ENCODE measurements around the gene NHSL2. TPM values are rescaled to one million over a fixed set of nuclear protein-coding genes. Genes with fewer than 3 reads are reported as not detected.
A peak's percentile ranks its signal among the peaks of the same experiment; 100 is the strongest.

The NHSL2 gene
- total RNA-seq, 1 experiment from 2014 or later = 0.36 TPM

DNA sequence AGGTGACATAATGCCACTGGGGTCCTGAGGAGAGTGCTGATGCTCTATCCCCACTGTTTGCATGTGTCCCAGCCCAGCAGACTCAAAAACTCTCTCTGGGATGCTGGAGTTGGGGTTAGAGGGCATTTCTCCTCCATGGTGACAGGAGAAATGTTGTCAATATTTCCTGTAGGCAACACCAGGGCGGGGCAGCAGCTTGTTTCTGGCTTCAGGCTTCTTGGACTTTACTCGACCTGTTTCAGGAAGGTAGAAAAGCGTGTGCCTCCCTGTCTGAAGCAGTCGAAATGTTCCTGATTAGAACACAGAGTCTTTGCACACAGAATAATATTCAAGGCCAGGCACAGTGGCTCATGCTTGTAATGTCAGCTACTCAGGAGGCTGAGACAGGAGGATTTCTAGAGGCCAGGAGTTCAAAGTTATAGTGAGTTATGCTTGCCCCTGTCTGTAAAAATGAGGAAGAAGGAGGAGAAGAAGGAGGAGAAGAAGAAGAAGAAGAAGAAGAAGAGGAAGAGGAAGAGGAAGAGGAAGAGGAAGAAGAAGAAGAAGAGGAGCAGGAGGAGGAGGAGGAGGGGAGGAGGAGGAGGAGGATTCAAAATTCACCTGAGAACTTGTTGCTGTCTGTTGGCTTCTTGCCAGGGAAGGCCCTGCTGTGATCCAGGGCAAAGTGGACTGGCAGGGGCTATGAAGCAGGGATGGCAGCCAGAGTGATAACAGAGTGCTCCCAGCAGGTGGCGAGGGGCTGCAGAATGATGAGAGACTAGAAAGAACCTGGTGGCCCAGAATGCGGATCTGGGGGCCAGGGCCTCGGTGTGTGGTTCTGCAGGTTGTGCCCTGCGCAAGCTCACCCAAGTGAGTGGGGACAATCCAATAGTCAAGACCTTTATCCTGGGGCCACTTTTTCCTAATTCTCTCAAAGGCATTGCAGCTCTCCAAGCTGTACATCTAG is 138.1 kb downstream of the NHSL2 start:
- Histone ChIP-seq H3K4me1 (ENCODE audit: control insufficient read depth, insufficient read depth, low read length) (no peaks in the 10 kb centered on the region), H3K27me3 (ENCODE audit: control insufficient read depth, insufficient read depth, low read length) (no peaks in the 10 kb centered on the region), H3K27ac (ENCODE audit: low read length) (no peak overlapping the region), H3K36me3 (ENCODE audit: control insufficient read depth, insufficient read depth, low read length) (no peaks in the 10 kb centered on the region), H3K9me3 (ENCODE audit: control insufficient read depth, insufficient read depth, low read depth, low read length) (no peaks in the 10 kb centered on the region), H3K4me3 (ENCODE audit: low read depth in 2 of 2, low read length in 2 of 2) (no peak overlapping the region)
- BruUV-seq (replicated peaks) = no TSS peak
- no peak for DNase-seq (ENCODE audit: low read depth, low spot score)
- no peak for ATAC-seq
- in situ Hi-C loops (cut with HindIII; ENCODE audit: low pct_unique_long_range_greater_than_20kb, low sequenced_read_pairs) (no loop called here), intact Hi-C loops (cut with micrococcal nuclease; ENCODE audit: unreplicated experiment) (no loop called here)
- CTCF ChIA-PET = interaction anchor here (1.1 kb wide), 1 partner anchor 27 kb away, joined by 7 read pairs; no protein-coding TSS in a partner anchor
- no peak for TF ChIP-seq POLR2AphosphoS5 (IDR thresholded peaks at IDR 0.05; ENCODE audit: low read depth, low read length)
- TF ChIP-seq, protein P1, sequence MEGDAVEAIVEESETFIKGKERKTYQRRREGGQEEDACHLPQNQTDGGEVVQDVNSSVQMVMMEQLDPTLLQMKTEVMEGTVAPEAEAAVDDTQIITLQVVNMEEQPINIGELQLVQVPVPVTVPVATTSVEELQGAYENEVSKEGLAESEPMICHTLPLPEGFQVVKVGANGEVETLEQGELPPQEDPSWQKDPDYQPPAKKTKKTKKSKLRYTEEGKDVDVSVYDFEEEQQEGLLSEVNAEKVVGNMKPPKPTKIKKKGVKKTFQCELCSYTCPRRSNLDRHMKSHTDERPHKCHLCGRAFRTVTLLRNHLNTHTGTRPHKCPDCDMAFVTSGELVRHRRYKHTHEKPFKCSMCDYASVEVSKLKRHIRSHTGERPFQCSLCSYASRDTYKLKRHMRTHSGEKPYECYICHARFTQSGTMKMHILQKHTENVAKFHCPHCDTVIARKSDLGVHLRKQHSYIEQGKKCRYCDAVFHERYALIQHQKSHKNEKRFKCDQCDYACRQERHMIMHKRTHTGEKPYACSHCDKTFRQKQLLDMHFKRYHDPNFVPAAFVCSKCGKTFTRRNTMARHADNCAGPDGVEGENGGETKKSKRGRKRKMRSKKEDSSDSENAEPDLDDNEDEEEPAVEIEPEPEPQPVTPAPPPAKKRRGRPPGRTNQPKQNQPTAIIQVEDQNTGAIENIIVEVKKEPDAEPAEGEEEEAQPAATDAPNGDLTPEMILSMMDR (IDR thresholded peaks at IDR 0.05) = 0 out of 2 replicates have a peak, but pooled peaks have one; percentile 10
- POLR2A ChIA-PET = no interaction called here

DNA sequence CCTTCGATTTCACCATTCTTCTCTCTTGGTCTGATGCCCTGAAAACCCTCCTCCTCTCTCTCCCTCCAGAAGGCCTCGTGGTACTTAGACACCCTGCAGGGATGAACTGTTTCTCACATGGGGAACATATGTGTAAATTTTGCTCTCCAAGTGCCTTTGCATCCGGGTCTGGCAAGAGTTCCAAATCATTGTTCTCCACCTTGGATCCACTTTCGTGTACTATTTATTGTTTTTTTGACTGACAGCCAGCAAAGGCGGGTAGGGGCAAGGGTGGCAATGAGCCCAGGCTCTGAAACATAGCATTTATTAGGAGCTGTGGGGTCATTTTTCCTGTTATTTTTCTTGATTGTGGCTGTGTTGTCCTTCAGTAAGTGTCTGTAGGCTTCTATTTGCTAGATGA is 139.4 kb downstream of the NHSL2 start:
- Histone ChIP-seq H3K36me3 (ENCODE audit: control insufficient read depth, insufficient read depth, low read length) (no peaks in the 10 kb centered on the region), H3K27ac (ENCODE audit: low read length) (no peak overlapping the region), H3K4me1 (ENCODE audit: control insufficient read depth, insufficient read depth, low read length) (no peaks in the 10 kb centered on the region), H3K27me3 (ENCODE audit: control insufficient read depth, insufficient read depth, low read length) (no peaks in the 10 kb centered on the region; the same call in 1 of the 2 replicates), H3K9me3 (ENCODE audit: control insufficient read depth, insufficient read depth, low read depth, low read length) (no peaks in the 10 kb centered on the region), H3K4me3 (ENCODE audit: low read depth in 2 of 2, low read length in 2 of 2) (no peak overlapping the region)
- ATAC-seq = no peak
- no peak for DNase-seq (ENCODE audit: low read depth, low spot score)
- no TSS peak for BruUV-seq (replicated peaks)
- POLR2A ChIA-PET = no interaction called here
- intact Hi-C loops (cut with micrococcal nuclease; ENCODE audit: unreplicated experiment) (no loop called here), in situ Hi-C loops (cut with HindIII; ENCODE audit: low pct_unique_long_range_greater_than_20kb, low sequenced_read_pairs) (no loop called here)
- TF ChIP-seq POLR2AphosphoS5 (IDR thresholded peaks at IDR 0.05; ENCODE audit: low read depth, low read length) = no peak
- TF ChIP-seq, protein P1 (IDR thresholded peaks at IDR 0.05) = no peak
- TF ChIP-seq, protein P2, sequence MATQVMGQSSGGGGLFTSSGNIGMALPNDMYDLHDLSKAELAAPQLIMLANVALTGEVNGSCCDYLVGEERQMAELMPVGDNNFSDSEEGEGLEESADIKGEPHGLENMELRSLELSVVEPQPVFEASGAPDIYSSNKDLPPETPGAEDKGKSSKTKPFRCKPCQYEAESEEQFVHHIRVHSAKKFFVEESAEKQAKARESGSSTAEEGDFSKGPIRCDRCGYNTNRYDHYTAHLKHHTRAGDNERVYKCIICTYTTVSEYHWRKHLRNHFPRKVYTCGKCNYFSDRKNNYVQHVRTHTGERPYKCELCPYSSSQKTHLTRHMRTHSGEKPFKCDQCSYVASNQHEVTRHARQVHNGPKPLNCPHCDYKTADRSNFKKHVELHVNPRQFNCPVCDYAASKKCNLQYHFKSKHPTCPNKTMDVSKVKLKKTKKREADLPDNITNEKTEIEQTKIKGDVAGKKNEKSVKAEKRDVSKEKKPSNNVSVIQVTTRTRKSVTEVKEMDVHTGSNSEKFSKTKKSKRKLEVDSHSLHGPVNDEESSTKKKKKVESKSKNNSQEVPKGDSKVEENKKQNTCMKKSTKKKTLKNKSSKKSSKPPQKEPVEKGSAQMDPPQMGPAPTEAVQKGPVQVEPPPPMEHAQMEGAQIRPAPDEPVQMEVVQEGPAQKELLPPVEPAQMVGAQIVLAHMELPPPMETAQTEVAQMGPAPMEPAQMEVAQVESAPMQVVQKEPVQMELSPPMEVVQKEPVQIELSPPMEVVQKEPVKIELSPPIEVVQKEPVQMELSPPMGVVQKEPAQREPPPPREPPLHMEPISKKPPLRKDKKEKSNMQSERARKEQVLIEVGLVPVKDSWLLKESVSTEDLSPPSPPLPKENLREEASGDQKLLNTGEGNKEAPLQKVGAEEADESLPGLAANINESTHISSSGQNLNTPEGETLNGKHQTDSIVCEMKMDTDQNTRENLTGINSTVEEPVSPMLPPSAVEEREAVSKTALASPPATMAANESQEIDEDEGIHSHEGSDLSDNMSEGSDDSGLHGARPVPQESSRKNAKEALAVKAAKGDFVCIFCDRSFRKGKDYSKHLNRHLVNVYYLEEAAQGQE (IDR thresholded peaks at IDR 0.05; ENCODE audit: insufficient read depth in 1 of 2, low read depth in 2 of 2, low read length in 1 of 2) = no peak
- no peak for TF ChIP-seq TCF7L2 (IDR thresholded peaks at IDR 0.05; ENCODE audit: low read depth, low read length)
- no peak for TF ChIP-seq SIN3A (IDR thresholded peaks at IDR 0.05; ENCODE audit: borderline replicate concordance, insufficient read depth, low read depth, low read length)
- CTCF ChIA-PET = no interaction called here

All from Panc1 (cell line).